Suprapubic skin (tissue), 4 donors: ENCODE results near the gene FCHO2. TPM values are rescaled to one million over a fixed set of nuclear protein-coding genes. Genes with fewer than 3 reads are reported as not detected.

Source experiments
- DNase-seq, 2 donors: peaks; one replicate each; pipeline ENCODE4 v3.0.0-alpha.2; 2019; ENCODE audit warnings: low spot score in 2 of 2
- H3K27ac ChIP-seq: fragments of 200-600 bp; sonication (generic); one replicate; pipeline ENCODE4 v1.5.1; 2019
- H3K27me3 ChIP-seq: fragments of 200-600 bp; sonication (generic); one replicate; pipeline ENCODE4 v1.5.1; 2019
- H3K36me3 ChIP-seq: fragments of 200-600 bp; sonication (generic); one replicate; pipeline ENCODE4 v1.5.1; 2019
- H3K4me1 ChIP-seq: fragments of 200-600 bp; sonication (generic); one replicate; pipeline ENCODE4 v1.5.1; 2019
- H3K4me3 ChIP-seq: fragments of 200-600 bp; sonication (generic); one replicate; pipeline ENCODE4 v1.5.1; 2019; ENCODE audit warnings: mild to moderate bottlenecking
- H3K9me3 ChIP-seq: fragments of 200-600 bp; sonication (generic); one replicate; pipeline ENCODE4 v1.5.1; 2019
- EP300 ChIP-seq: sonication (generic); formaldehyde crosslinking; IDR thresholded peaks from one replicate; pipeline ENCODE4 v1.6.1; 2017; ENCODE audit warnings: antibody characterized with exemption
- POLR2A ChIP-seq, 2 donors: fragments of 450-650 bp; IDR thresholded peaks; one replicate each; pipeline ENCODE4 v1.6.1; 2017; ENCODE audit warnings: antibody characterized with exemption in 2 of 2, mild to moderate bottlenecking in 2 of 2, moderate library complexity in 2 of 2
- POLR2AphosphoS5 ChIP-seq, 3 donors: sonication (generic); formaldehyde crosslinking; IDR thresholded peaks; one replicate each; pipeline ENCODE4 v1.6.1; 2017; ENCODE audit warnings: antibody characterized with exemption in 3 of 3
- WGBS: methylation state at CpG from one replicate; pipeline ENCODE4 v1.1.5; 2018; 5-methylcytosine and 5-hydroxymethylcytosine counted together
- total RNA-seq, 4 donors: library from RNA; depleted of rRNA; stranded (reverse); fragments of >200 nt; gene quantifications; one replicate each; pipeline ENCODE4 v1.1.0, GENCODE V29; 2016
- TF ChIP-seq, protein P1 (sequence below), 2 donors: fragments of 200-600 bp in 1 of 2; fragments of 450-650 bp in 1 of 2; sonication (generic) in 1 of 2; IDR thresholded peaks; one replicate each; pipeline ENCODE4 v1.5.1; 2016 to 2019; ENCODE audit warnings: antibody characterized with exemption in 2 of 2, mild to moderate bottlenecking in 1 of 2, moderate library complexity in 1 of 2

The FCHO2 gene
- total RNA-seq, 4 donors from 2014 or later = 24.7 to 46.2 (median 34.8) TPM

DNA sequence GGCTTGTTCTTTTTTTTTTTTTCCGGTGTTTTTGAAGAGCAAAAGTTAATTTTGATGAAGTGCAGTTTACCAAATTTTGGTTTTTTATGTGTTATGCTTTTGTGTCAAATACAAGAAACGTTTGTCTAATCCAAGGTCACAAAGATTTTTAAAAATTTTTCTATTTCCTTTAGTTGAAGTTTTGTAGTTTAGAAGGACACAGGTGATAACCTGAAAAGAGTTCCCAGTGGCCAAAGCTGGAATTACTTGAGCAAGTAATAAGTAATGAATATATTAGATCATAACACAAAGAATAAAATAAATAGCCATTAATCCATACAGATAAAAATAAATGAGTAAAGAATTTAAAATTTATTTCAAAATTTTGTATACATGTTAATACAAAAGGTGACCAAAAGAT, 71.5 kb downstream of the FCHO2 start:
- DNase-seq = no peak
- Histone ChIP-seq H3K4me1 (peaks cover 30% of the 10 kb centered on the region), H3K9me3 (no peaks in the 10 kb centered on the region), H3K27me3 (no peaks in the 10 kb centered on the region), H3K4me3 (no peak overlapping the region), H3K36me3 (peaks cover 15% of the 10 kb centered on the region), H3K27ac (no peak overlapping the region)
- 87% methylated on average over 2 of the region's 2 CpGs for WGBS
- TF ChIP-seq POLR2A (IDR thresholded peaks at IDR 0.05) (no peak), EP300 (no peak), POLR2AphosphoS5 (IDR thresholded peaks at IDR 0.05) (no peak)

DNA sequence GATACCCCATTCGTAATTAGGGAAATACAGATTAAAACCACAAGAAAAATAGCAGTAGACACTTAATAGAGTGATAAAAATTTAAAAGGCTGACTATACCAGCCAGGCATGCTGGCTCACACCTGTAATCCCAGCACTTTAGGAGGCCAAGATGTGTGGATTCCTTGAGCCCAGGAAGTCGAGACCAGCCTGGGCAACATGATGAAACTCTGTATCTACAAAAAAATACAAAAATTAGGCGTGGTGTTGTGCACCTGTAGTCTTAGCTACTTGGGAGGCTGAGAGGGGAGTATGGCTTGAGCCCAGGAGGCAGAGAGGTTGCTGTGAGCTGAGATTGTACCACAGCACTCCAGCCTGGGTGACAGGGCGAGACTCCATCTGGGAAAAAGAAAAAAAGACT, 72.0 kb downstream of the FCHO2 start:
- no peaks in the 10 kb centered on the region for H3K27me3 ChIP-seq
- peaks cover 15% of the 10 kb centered on the region for H3K36me3 ChIP-seq
- H3K27ac ChIP-seq = no peak overlapping the region
- no peak overlapping the region for H3K4me3 ChIP-seq
- no peaks in the 10 kb centered on the region for H3K9me3 ChIP-seq
- no peak for DNase-seq
- no peak for TF ChIP-seq POLR2AphosphoS5 (IDR thresholded peaks at IDR 0.05)
- TF ChIP-seq POLR2A (IDR thresholded peaks at IDR 0.05) = no peak
- TF ChIP-seq EP300 = no peak
- TF ChIP-seq, protein P1, sequence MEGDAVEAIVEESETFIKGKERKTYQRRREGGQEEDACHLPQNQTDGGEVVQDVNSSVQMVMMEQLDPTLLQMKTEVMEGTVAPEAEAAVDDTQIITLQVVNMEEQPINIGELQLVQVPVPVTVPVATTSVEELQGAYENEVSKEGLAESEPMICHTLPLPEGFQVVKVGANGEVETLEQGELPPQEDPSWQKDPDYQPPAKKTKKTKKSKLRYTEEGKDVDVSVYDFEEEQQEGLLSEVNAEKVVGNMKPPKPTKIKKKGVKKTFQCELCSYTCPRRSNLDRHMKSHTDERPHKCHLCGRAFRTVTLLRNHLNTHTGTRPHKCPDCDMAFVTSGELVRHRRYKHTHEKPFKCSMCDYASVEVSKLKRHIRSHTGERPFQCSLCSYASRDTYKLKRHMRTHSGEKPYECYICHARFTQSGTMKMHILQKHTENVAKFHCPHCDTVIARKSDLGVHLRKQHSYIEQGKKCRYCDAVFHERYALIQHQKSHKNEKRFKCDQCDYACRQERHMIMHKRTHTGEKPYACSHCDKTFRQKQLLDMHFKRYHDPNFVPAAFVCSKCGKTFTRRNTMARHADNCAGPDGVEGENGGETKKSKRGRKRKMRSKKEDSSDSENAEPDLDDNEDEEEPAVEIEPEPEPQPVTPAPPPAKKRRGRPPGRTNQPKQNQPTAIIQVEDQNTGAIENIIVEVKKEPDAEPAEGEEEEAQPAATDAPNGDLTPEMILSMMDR (IDR thresholded peaks at IDR 0.05) = no peak
- WGBS = 91% methylated on average over 4 of the region's 4 CpGs
- peaks cover 25% of the 10 kb centered on the region for H3K4me1 ChIP-seq

DNA sequence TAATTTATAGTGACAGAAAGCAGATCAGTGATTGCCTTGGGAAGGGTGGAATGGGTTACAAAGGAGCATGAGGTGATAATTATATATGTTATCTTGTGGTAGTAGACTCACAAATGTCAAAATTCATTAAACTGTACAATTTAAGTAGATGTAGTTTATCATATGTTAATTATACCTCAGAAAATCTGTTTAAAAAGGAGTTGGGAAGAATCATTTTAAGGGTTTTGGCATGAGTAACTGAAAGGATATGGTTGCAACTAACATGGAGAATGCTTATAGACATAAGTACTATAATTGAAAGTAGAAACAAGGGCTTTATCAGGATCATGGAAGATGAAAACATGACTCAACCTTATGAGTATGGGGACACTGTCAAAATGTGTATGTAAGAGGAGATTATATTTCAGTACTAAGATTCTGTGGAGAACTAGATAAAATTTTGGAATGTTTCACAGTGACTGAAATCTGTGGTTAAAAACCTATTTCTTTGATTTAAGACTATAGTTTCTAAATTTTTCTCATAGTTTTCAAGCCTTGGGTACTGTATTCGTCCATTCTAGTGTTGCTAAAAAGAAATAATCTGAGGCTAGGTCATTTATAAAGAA, 73.3 kb downstream of the FCHO2 start:
- Histone ChIP-seq H3K4me1 (peaks cover 21% of the 10 kb centered on the region), H3K9me3 (no peaks in the 10 kb centered on the region), H3K27ac (no peak overlapping the region), H3K4me3 (no peak overlapping the region), H3K36me3 (peaks cover 15% of the 10 kb centered on the region), H3K27me3 (no peaks in the 10 kb centered on the region)
- TF ChIP-seq POLR2A (IDR thresholded peaks at IDR 0.05) (no peak), EP300 (no peak), POLR2AphosphoS5 (IDR thresholded peaks at IDR 0.05) (no peak)
- TF ChIP-seq, protein P1 (IDR thresholded peaks at IDR 0.05) = no peak
- 92% methylated on average over 1 of the region's 1 CpG for WGBS
- no peak for DNase-seq

DNA sequence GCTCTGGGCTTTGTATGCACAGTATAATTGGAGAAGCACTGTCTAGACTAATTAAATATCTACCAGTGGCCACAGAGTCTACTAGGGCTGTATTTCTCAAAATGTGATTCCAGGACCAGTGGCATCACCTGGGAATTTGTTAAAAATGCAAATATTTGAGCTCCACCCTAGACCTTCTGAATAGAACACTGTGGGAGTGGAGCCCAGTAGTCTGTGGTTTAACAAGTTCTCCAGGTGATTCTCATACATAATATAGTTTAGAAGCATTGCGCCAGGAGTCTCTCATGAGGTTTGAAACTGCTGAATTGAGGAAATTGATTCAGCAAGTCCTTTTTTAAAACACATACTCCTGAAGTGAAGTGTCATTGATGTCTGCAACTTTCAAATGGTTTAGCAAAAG, 74.7 kb downstream of the FCHO2 start:
- H3K4me3 ChIP-seq = no peak overlapping the region
- no peak for DNase-seq
- TF ChIP-seq, protein P1 (IDR thresholded peaks at IDR 0.05) = no peak
- TF ChIP-seq POLR2A (IDR thresholded peaks at IDR 0.05) = no peak
- no peak for TF ChIP-seq POLR2AphosphoS5 (IDR thresholded peaks at IDR 0.05)
- TF ChIP-seq EP300 = no peak
- WGBS = 59% methylated on average over 1 of the region's 1 CpG
- H3K4me1 ChIP-seq = peaks cover 21% of the 10 kb centered on the region
- H3K9me3 ChIP-seq = no peaks in the 10 kb centered on the region
- peaks cover 18% of the 10 kb centered on the region for H3K36me3 ChIP-seq
- no peaks in the 10 kb centered on the region for H3K27me3 ChIP-seq
- H3K27ac ChIP-seq = peak overlapping the region; percentile 72

DNA sequence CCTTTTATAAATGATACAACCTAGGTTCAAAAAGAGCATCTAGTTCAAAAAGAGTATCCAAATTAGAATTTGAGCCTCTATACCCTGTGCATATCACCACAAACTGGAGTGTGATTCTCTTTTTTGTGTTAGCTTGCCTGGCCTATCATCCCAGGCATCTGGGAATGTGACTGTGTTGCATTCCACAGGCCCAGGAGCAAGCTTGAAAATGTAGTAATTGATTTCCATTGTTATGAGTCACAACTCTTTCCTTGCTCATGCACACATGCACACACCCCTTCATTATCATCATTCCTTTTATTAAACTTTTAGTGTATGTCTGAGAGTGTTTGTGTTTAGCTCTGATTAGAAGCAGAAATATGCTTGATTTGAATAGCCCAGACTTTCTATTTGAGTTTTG, 75.2 kb downstream of the FCHO2 start:
- no peaks in the 10 kb centered on the region for H3K27me3 ChIP-seq
- no peak overlapping the region for H3K4me3 ChIP-seq
- peak overlapping the region; percentile 72 for H3K27ac ChIP-seq
- DNase-seq = no peak
- no peaks in the 10 kb centered on the region for H3K9me3 ChIP-seq
- H3K4me1 ChIP-seq = peaks cover 21% of the 10 kb centered on the region
- TF ChIP-seq, protein P1 (IDR thresholded peaks at IDR 0.05) = no peak
- TF ChIP-seq POLR2AphosphoS5 (IDR thresholded peaks at IDR 0.05) (no peak), EP300 (no peak), POLR2A (IDR thresholded peaks at IDR 0.05) (no peak)
- peaks cover 17% of the 10 kb centered on the region for H3K36me3 ChIP-seq

DNA sequence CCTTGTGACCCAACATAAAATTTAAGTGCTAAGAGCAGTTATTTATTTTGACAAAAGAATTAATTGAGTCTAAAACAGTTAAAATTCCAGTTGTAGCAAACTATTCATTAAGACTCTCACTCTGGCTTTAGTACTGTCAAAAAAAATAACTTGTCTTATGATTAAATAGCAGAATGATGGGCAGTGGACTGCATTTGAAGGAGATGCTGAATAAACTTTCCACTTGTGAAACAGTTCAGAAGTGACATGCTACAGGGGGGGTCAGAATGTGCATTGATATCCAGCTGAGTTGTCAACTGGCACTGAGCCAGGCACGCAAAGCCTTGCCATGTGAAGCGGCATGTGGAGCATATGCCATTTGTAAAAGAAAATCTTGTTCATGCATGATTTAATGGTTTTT, 76.0 kb downstream of the FCHO2 start:
- H3K36me3 ChIP-seq = peaks cover 11% of the 10 kb centered on the region
- peaks cover 21% of the 10 kb centered on the region for H3K4me1 ChIP-seq
- TF ChIP-seq, protein P1 (IDR thresholded peaks at IDR 0.05) = no peak
- TF ChIP-seq POLR2AphosphoS5 (IDR thresholded peaks at IDR 0.05) (no peak), EP300 (no peak), POLR2A (IDR thresholded peaks at IDR 0.05) (no peak)
- H3K27ac ChIP-seq = no peak overlapping the region
- WGBS = 29% methylated on average over 2 of the region's 2 CpGs
- no peak overlapping the region for H3K4me3 ChIP-seq
- H3K27me3 ChIP-seq = no peaks in the 10 kb centered on the region
- no peak for DNase-seq
- no peaks in the 10 kb centered on the region for H3K9me3 ChIP-seq
